Left hindlimb (tissue), 1 donor: ENCODE data around the gene TRMT13.
A peak's percentile ranks its signal among the peaks of the same experiment; 100 is the strongest.

ENCODE experiments used
- DNase-seq: peaks from one replicate; pipeline ENCODE4 v3.0.0-alpha.2; 2018

TRMT13 gene

GRCh38 chr1:100132566-100133477 lies at the start of gene TRMT13, which contains the start of gene SASS6:
TSS of gene TRMT13 (plus strand) at chr1:100133163. CDS start at chr1:100133169, 6 bp downstream.
TSS of gene SASS6 (minus strand) at chr1:100132930. CDS start at chr1:100132814, 116 bp downstream.
- DNase-seq, result peak; percentile 98

GRCh38 chr1:100087396-100087795 lies 45.6 kb upstream of the TRMT13 start:
- DNase-seq, result no peak

DNA sequence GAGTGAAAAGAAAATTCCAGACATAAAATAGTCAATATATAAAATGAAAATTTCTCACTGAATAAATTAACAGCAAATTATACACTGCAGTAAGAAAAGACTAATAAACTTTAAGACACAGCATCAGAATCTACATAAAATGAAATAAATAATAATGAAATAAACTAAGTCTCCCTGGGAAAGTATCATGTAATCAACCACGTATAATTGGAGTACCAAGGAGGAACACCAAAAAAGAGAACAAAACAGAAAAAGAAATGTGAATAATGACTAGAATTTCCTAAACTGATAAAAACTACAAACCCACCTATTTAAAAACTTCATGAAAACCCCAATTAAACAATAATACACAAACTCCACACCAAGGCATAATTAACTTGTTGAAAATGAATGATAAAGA lies 43.9 kb upstream of the TRMT13 start:
- no peak for DNase-seq

GRCh38 chr1:100090471-100090870 lies 42.5 kb upstream of the TRMT13 start:
- DNase-seq, result no peak

GRCh38 chr1:100100202-100100601 lies 32.8 kb upstream of the TRMT13 start:
- no peak for DNase-seq

DNA sequence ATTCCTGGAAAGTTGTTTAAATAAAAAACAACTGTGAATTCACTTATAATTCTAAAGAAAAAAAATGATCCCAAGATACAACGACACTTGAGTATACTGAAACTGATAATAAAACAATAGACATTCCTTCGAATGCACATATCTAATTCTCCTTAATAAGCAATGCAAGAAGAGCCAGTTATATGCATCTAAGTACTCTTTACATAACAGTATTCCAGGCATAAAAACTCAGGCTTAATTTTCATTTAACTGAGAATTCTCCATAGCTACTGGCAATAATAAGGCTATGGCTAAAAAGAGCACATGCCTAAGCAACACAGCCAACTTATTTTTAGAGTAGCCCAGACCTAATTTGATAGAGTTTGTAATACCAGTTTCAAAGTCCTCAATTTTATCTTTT lies 31.4 kb upstream of the TRMT13 start:
- DNase-seq, result no peak

DNA sequence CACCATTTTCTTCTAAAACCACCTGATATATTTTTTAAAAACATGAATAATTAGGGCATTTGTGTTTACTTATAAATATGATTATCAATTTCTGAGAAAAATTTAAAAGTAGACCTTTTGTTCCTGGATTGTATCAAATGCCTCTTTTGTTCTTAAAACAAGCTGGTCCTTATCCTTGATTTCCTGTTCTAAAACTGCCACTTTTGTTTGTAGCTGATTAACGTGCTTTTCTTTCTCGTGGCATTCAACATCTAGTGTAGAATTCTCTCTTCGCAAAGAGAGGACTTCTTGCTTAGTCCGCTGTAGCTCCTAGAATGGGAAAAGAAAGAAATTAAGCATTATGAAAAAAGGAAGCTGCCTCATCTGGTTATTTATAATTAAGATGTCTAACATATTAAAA lies 25.3 kb upstream of the TRMT13 start:
- no peak for DNase-seq

GRCh38 chr1:100109554-100110066 lies 23.4 kb upstream of the TRMT13 start:
- DNase-seq, result no peak

DNA sequence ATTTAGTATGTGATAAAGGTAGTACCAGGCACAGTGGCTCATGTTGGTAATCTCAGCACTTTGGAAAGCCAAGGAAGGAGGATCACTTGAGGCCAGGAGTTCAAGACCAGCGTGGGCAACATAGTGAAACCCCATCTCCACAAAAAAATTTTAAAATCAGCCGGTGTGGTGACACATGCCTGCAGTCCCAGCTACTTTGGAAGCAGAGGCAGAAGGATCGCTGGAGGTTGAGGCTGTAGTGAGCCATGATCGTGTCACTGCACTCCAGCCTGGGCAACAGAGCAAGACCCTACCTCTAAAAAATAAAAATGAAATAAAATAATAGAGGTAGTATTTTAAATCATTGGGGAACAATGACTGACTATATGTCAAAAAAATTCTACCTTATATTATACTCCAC lies 17.4 kb upstream of the TRMT13 start:
- DNase-seq, result no peak

DNA sequence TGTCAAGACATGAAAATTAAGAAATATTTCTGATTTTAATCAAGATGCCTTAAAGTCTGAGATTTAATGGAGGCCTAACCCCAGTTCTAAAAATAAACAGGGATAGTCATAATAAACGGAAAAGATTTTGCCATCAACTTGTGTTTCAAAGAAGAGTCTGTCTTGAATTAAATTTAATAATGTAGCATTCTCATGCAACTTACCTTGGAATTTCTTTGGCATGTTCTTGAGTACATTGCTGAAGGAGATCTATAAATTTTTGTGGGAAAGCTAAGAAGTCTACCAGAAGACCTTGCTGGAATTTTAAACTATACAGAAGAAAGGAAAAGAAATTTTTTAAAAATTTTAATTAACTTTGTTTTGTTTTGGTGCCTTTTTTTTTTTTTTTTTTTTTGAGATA lies 10.8 kb upstream of the TRMT13 start:
- DNase-seq, result no peak

DNA sequence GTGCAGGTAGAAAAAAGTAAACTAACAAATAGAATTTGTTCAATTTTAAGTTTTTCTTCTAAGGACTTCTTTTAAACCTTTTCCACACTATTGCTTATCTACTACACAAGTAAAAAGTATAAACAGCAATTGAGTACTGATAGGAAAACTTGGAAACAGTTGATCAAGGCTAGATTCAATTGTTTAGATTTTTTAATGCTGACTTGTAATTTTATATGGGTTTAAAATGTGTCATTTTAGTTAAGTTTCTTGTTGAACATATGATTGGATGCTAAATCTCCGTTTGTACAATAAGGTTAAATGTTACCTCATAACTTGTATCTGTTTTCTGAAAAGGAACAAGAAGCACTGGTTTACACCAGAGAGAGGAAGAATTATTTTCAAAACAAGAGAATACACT lies 5.7 kb upstream of the TRMT13 start:
- DNase-seq, result no peak

DNA sequence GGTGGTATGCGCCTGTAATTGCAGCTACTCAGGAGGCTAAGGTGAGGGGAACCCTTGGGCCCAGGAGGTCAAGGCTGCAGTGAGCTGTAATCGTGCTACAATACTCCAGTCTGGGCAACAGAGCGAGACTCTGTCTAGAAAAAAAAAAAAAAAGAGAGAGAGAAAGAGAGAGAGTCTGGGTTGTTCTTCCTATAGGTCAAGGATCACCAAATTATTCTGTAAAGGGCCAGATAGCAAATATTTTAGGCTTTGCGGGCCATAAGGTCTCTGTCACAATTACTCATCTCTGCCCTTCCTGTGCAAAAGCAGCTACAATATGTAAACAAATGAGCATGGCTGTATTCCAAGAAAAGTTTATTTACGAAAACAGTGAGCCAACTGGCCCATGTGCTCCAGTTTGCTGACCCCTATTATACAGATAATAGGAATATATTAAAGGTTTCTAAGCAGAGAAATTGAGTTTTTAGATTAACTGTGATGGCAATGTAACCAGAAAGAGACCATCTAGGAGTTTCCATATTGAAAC lies 2.3 kb upstream of the TRMT13 start:
- no peak for DNase-seq

DNA sequence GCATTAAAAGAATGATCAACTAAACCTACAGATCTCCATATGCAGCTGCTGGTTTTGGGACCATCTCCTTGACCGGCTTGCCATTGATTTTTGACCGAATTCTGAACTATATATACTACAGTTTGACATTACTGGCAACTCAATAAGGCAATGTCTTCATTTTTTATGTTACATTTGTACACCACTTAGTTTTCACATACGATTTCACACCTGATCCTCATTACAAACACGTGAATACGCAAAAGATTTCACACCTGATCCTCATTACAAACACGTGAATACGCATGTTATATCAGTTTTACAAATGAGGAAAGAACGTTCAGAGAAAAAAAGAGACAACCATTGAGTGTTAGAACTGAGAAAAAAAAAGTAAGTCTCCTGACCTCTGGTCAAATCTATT lies 1.3 kb upstream of the TRMT13 start:
- DNase-seq, result no peak

- DNase-seq, result no peak
Measured at GRCh38 chr1:100134872-100135271, 1.9 kb downstream of the TRMT13 start.

DNA sequence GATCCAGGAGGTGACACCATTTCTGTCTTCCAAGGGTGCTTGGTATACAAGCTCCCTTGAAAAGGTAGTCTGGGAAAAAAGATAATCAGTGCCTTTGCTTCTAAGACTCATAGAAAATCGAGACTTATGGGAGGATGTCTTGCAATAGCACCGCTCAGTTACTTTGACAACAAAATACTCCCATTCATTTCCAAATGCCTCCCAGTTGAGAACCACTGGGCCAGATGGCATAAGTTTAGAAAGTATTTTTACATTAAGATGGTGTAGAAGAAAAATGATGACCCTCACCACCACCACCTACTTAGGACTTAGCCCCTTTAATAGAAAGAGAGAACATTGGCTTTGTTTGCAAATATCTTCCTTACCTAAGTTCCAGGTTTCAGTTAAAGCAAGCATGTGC lies 4.6 kb downstream of the TRMT13 start:
- DNase-seq, result no peak

DNA sequence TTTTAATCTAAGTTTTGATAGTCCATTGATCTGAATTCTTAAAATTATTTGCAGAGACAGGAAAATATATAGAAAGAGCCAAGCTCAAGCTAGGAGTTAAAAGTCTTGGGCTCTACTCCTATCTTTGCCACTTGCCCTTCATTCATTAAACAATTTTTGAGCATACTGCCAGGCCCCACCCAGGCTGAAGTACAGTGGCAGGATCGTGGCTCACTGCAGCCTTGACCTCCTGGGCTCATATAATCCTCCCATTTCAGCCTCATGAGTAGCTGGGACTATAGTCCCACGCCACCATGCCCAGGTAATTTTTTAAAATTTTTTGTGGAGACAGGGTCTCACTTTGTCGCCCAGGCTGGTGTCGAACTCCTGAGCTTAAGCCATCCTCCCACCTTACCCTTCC lies 8.2 kb downstream of the TRMT13 start:
- no peak for DNase-seq

- DNase-seq, result no peak
Measured at GRCh38 chr1:100142343-100142742, 9.4 kb downstream of the TRMT13 start.

GRCh38 chr1:100145116-100145515 lies 12.2 kb downstream of the TRMT13 start:
- DNase-seq, result no peak

DNA sequence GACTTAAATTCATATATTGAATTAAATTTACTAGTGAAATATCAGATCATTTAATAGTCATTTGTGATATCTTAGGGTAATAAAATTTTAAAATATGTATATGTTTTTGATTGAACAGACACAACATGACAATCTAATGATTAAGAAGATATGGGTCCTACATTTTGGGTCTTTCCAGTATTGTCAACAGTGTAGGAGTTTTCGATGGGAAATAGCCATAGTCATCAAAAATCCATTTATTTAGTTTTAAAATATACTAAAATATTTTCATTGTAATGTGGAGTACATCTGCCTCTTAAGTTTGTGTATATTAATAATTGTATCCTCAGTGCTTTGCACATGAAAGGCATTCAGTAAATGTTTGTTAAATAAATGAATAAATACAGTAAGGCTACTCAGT lies 14.0 kb downstream of the TRMT13 start:
- DNase-seq, result no peak

- no peak for DNase-seq
Measured at GRCh38 chr1:100147875-100148274, 14.9 kb downstream of the TRMT13 start.

- DNase-seq, result no peak
Measured at GRCh38 chr1:100151679-100152078, 18.7 kb downstream of the TRMT13 start.

GRCh38 chr1:100152271-100152670 lies 19.3 kb downstream of the TRMT13 start:
- DNase-seq, result no peak

DNA sequence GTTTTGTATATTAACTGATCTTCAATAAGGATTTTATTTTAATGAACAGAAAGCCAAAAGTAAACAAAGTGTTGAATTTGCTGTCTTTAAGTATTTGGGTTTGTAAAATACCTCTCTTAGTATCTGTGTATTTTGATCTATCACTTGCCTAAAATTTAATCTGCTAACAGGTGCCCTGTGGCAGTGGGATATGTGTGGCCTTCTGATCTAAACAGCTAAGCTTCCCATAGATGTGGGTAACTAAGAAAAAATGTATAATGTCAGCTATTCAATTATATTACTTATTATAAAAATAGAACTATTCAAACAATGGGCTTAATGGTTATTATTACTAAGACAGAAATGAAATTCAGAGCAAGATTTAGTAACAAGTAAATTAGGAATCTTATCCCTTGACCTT lies 29.9 kb downstream of the TRMT13 start:
- DNase-seq, result no peak

- no peak for DNase-seq
Measured at GRCh38 chr1:100164216-100164615, 31.3 kb downstream of the TRMT13 start.
